Rectal smooth muscle tissue (tissue), 1 donor: ENCODE results near the gene RMND5A.
"Not testable (repeated sequence)": the region's sequence is repeated elsewhere in the genome, so short reads cannot be mapped to it uniquely, and the experiment has no call there.

Experiments
- H3K27ac ChIP-seq: one replicate; pipeline ENCODE4 v1.7.0; 2013; ENCODE audit warnings: low read depth, low read length, inconsistent platforms
- H3K27me3 ChIP-seq: one replicate; pipeline ENCODE4 v1.7.0; 2013; ENCODE audit warnings: low read length; ENCODE audit not compliant: control insufficient read depth, insufficient read depth
- H3K36me3 ChIP-seq: one replicate; pipeline ENCODE4 v1.7.0; 2013; ENCODE audit warnings: low read length; ENCODE audit not compliant: control insufficient read depth, insufficient read depth
- H3K4me1 ChIP-seq: one replicate; pipeline ENCODE4 v1.7.0; 2013; ENCODE audit warnings: low read length; ENCODE audit not compliant: control insufficient read depth, insufficient read depth
- H3K4me3 ChIP-seq: one replicate; pipeline ENCODE4 v1.7.0; 2013; ENCODE audit warnings: low read length
- H3K9ac ChIP-seq: one replicate; pipeline ENCODE4 v1.7.0; 2013; ENCODE audit warnings: low read length

The RMND5A gene

GRCh38 chr2:86732040-86732525 lies 12.0 kb downstream of the RMND5A start:
- not testable (repeated sequence) for H3K9ac ChIP-seq, H3K4me3 ChIP-seq, H3K27me3 ChIP-seq, H3K4me1 ChIP-seq, H3K27ac ChIP-seq, H3K36me3 ChIP-seq

- not testable (repeated sequence) for H3K27me3 ChIP-seq, H3K9ac ChIP-seq, H3K4me1 ChIP-seq, H3K36me3 ChIP-seq, H3K27ac ChIP-seq, H3K4me3 ChIP-seq
These were observed 12.7 kb downstream of the RMND5A start for GRCh38 chr2:86732837-86733236.

GRCh38 chr2:86733528-86733927 lies 13.4 kb downstream of the RMND5A start:
- not testable (repeated sequence) for H3K9ac ChIP-seq, H3K4me3 ChIP-seq, H3K27me3 ChIP-seq, H3K36me3 ChIP-seq, H3K4me1 ChIP-seq, H3K27ac ChIP-seq

GRCh38 chr2:86734896-86735295 lies 14.8 kb downstream of the RMND5A start:
- H3K27ac ChIP-seq, H3K4me1 ChIP-seq, H3K9ac ChIP-seq, H3K4me3 ChIP-seq, H3K27me3 ChIP-seq, H3K36me3 ChIP-seq: not testable (repeated sequence)

- not testable (repeated sequence) for H3K27me3 ChIP-seq, H3K36me3 ChIP-seq, H3K27ac ChIP-seq, H3K4me1 ChIP-seq, H3K4me3 ChIP-seq, H3K9ac ChIP-seq
These were observed 19.4 kb downstream of the RMND5A start for GRCh38 chr2:86739485-86739884.

GRCh38 chr2:86739889-86740288 lies 19.8 kb downstream of the RMND5A start:
- not testable (repeated sequence) for H3K4me3 ChIP-seq, H3K27me3 ChIP-seq, H3K9ac ChIP-seq, H3K27ac ChIP-seq, H3K4me1 ChIP-seq, H3K36me3 ChIP-seq

- not testable (repeated sequence) for H3K4me3 ChIP-seq, H3K9ac ChIP-seq, H3K4me1 ChIP-seq, H3K27ac ChIP-seq, H3K36me3 ChIP-seq, H3K27me3 ChIP-seq
These were observed 21.9 kb downstream of the RMND5A start for GRCh38 chr2:86741889-86742498.

GRCh38 chr2:86744152-86744551 lies 24.1 kb downstream of the RMND5A start:
- H3K36me3 ChIP-seq, result peaks cover 5% of the 10 kb centered on the region
- H3K27me3 ChIP-seq, result no peaks in the 10 kb centered on the region
- no peak overlapping the region for H3K27ac ChIP-seq
- H3K9ac ChIP-seq, result no peak overlapping the region
- H3K4me3 ChIP-seq, result no peak overlapping the region
- no peaks in the 10 kb centered on the region for H3K4me1 ChIP-seq

GRCh38 chr2:86746939-86747338 lies 26.8 kb downstream of the RMND5A start:
- no peaks in the 10 kb centered on the region for H3K4me1 ChIP-seq
- no peaks in the 10 kb centered on the region for H3K27me3 ChIP-seq
- no peak overlapping the region for H3K27ac ChIP-seq

GRCh38 chr2:86747711-86748639 lies 27.9 kb downstream of the RMND5A start:
- Histone ChIP-seq H3K27ac (no peak overlapping the region), H3K9ac (no peak overlapping the region), H3K36me3 (peaks cover 9% of the 10 kb centered on the region), H3K4me3 (no peak overlapping the region), H3K4me1 (no peaks in the 10 kb centered on the region), H3K27me3 (no peaks in the 10 kb centered on the region)

More at GRCh38 chr2:86746939-86747338, 26.8 kb downstream of the RMND5A start:
- peaks cover 5% of the 10 kb centered on the region for H3K36me3 ChIP-seq
- no peak overlapping the region for H3K4me3 ChIP-seq
- no peak overlapping the region for H3K9ac ChIP-seq

GRCh38 chr2:86750240-86750839 lies 30.2 kb downstream of the RMND5A start:
- H3K27ac ChIP-seq, result no peak overlapping the region
- H3K4me1 ChIP-seq, result no peaks in the 10 kb centered on the region
- no peak overlapping the region for H3K9ac ChIP-seq
- peaks cover 10% of the 10 kb centered on the region for H3K36me3 ChIP-seq
- no peak overlapping the region for H3K4me3 ChIP-seq
- no peaks in the 10 kb centered on the region for H3K27me3 ChIP-seq

- Histone ChIP-seq H3K4me1 (no peaks in the 10 kb centered on the region), H3K27me3 (no peaks in the 10 kb centered on the region), H3K27ac (no peak overlapping the region), H3K36me3 (peaks cover 10% of the 10 kb centered on the region), H3K4me3 (no peak overlapping the region), H3K9ac (no peak overlapping the region)
These were observed 31.7 kb downstream of the RMND5A start for GRCh38 chr2:86751778-86752177.
